ENCODE results near the gene NDUFB10.

- no peak for TF ChIP-seq DPF2 (IDR thresholded peaks at IDR 0.05)
- TF ChIP-seq, protein P1, sequence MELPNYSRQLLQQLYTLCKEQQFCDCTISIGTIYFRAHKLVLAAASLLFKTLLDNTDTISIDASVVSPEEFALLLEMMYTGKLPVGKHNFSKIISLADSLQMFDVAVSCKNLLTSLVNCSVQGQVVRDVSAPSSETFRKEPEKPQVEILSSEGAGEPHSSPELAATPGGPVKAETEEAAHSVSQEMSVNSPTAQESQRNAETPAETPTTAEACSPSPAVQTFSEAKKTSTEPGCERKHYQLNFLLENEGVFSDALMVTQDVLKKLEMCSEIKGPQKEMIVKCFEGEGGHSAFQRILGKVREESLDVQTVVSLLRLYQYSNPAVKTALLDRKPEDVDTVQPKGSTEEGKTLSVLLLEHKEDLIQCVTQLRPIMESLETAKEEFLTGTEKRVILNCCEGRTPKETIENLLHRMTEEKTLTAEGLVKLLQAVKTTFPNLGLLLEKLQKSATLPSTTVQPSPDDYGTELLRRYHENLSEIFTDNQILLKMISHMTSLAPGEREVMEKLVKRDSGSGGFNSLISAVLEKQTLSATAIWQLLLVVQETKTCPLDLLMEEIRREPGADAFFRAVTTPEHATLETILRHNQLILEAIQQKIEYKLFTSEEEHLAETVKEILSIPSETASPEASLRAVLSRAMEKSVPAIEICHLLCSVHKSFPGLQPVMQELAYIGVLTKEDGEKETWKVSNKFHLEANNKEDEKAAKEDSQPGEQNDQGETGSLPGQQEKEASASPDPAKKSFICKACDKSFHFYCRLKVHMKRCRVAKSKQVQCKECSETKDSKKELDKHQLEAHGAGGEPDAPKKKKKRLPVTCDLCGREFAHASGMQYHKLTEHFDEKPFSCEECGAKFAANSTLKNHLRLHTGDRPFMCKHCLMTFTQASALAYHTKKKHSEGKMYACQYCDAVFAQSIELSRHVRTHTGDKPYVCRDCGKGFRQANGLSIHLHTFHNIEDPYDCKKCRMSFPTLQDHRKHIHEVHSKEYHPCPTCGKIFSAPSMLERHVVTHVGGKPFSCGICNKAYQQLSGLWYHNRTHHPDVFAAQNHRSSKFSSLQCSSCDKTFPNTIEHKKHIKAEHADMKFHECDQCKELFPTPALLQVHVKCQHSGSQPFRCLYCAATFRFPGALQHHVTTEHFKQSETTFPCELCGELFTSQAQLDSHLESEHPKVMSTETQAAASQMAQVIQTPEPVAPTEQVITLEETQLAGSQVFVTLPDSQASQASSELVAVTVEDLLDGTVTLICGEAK (IDR thresholded peaks at IDR 0.05; ENCODE audit: borderline replicate concordance) = no peak
- TF ChIP-seq POLR2AphosphoS5 (IDR thresholded peaks at IDR 0.05; ENCODE audit: low read length) = no peak
- no peak for TF ChIP-seq CTCF (IDR thresholded peaks at IDR 0.05 in 2 of 3, conservative IDR thresholded peaks at IDR 0.05 in 1 of 3; ENCODE audit: control insufficient read depth in 2 of 3, extremely low read depth in 1 of 3, insufficient read depth in 1 of 3, low read depth in 3 of 3, low read length in 3 of 3)
- no peak for TF ChIP-seq SP1 (IDR thresholded peaks at IDR 0.05; ENCODE audit: low read depth, low read length)
- TF ChIP-seq, protein P2, sequence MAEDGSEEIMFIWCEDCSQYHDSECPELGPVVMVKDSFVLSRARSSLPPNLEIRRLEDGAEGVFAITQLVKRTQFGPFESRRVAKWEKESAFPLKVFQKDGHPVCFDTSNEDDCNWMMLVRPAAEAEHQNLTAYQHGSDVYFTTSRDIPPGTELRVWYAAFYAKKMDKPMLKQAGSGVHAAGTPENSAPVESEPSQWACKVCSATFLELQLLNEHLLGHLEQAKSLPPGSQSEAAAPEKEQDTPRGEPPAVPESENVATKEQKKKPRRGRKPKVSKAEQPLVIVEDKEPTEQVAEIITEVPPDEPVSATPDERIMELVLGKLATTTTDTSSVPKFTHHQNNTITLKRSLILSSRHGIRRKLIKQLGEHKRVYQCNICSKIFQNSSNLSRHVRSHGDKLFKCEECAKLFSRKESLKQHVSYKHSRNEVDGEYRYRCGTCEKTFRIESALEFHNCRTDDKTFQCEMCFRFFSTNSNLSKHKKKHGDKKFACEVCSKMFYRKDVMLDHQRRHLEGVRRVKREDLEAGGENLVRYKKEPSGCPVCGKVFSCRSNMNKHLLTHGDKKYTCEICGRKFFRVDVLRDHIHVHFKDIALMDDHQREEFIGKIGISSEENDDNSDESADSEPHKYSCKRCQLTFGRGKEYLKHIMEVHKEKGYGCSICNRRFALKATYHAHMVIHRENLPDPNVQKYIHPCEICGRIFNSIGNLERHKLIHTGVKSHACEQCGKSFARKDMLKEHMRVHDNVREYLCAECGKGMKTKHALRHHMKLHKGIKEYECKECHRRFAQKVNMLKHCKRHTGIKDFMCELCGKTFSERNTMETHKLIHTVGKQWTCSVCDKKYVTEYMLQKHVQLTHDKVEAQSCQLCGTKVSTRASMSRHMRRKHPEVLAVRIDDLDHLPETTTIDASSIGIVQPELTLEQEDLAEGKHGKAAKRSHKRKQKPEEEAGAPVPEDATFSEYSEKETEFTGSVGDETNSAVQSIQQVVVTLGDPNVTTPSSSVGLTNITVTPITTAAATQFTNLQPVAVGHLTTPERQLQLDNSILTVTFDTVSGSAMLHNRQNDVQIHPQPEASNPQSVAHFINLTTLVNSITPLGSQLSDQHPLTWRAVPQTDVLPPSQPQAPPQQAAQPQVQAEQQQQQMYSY (CRISPR knock-in tag; IDR thresholded peaks at IDR 0.05) = no peak
- no peak for TF ChIP-seq EGR1 (IDR thresholded peaks at IDR 0.05; ENCODE audit: borderline replicate concordance in 1 of 2, low read depth in 2 of 2, low read length in 2 of 2)
- no peak for TF ChIP-seq BRCA1 (IDR thresholded peaks at IDR 0.05; ENCODE audit: low read depth, low read length)
- TF ChIP-seq CHD1 (IDR thresholded peaks at IDR 0.05; ENCODE audit: low read depth, low read length) = no peak
- no peak for TF ChIP-seq EP300 (IDR thresholded peaks at IDR 0.05; ENCODE audit: borderline replicate concordance in 1 of 2, control insufficient read depth in 1 of 2, low read depth in 2 of 2, low read length in 2 of 2)
- no peak; the same call in 1 of the 2 replicates for TF ChIP-seq POLR2A (IDR thresholded peaks at IDR 0.05; ENCODE audit: low read depth, low read length)
Observed at GRCh38 chr16:1977875-1978268, 18.5 kb downstream of the NDUFB10 start.

All from GM12878 (cell line).